HG03520 (cell line): ENCODE data around the gene ZNF611.
"Not testable (repeated sequence)": the region's sequence is repeated elsewhere in the genome, so short reads cannot be mapped to it uniquely, and the experiment has no call there.

Experiments used
- ATAC-seq: cut with Tn5 transposase; IDR thresholded peaks from one replicate; pipeline ENCODE4 v1.9.1; 2021; ENCODE audit warnings: mild to moderate bottlenecking, moderate library complexity; ENCODE audit not compliant: unreplicated experiment

ZNF611 gene

GRCh38 chr19:52720541-52720940, 14.3 kb downstream of the ZNF611 start:
- ATAC-seq, result not testable (repeated sequence)

- ATAC-seq, result no peak
Measured at GRCh38 chr19:52716522-52716921, 18.3 kb downstream of the ZNF611 start.

DNA sequence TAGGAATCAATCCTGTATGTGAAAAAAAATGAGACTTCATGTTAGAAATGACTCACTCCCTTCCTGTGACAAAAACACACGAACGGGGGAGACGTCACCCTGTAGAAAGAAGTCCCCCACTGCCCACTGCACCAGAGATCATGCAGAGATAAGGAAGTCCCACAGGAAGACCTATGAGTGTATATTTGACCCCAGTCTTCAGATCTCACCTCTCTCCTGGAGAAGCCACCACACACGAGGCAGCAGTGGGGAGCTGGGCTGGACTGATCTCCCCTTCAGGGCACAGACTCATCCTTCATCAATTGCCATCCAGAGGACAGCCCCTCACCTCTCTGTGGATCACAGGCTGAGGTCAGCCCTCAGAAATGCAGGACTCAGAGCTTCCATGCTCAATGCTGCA, 18.9 kb downstream of the ZNF611 start:
- ATAC-seq, result not testable (repeated sequence)

- not testable (repeated sequence) for ATAC-seq
Measured at GRCh38 chr19:52715330-52715729, 19.5 kb downstream of the ZNF611 start.

GRCh38 chr19:52713051-52713450, 21.8 kb downstream of the ZNF611 start:
- not testable (repeated sequence) for ATAC-seq

DNA sequence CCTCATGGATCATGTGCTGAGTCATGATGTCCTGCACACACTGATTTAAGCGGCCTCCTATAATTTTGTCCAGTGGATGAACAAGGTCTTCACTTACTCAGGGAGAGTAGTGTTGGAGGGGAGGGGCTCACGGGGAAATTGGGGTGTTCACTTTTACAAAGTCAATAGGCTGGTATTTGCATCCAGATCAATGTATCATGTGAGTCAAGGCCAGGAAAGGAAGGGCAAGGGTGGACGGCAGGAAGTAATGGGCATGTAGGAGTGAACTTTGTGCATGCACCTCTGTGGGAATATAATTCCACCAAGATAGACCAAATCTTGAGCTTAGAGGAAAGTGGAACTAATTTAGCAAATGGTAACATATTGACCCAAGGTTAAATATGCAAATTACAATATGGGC, 23.2 kb downstream of the ZNF611 start:
- ATAC-seq, result not testable (repeated sequence)

GRCh38 chr19:52710538-52710937, 24.3 kb downstream of the ZNF611 start:
- no peak for ATAC-seq

DNA sequence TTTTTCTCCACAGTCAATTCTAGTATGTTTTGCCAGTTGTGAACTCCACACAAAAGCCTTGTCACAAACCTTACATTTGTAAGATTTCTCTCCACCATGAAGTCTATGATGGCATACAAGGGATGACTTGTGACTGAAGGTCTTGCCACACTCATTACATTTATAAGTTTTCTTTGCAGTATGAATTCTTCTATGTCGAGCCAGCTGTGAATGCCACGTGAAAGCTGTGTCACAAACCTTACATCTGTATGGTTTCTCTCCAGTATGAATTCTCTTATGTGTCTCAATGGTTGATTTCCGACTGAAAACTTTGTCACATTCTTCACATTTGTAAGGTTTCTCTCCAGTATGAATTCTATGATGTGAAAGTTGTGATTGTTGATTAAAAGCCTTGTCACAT, 29.2 kb downstream of the ZNF611 start:
- ATAC-seq, result not testable (repeated sequence)

DNA sequence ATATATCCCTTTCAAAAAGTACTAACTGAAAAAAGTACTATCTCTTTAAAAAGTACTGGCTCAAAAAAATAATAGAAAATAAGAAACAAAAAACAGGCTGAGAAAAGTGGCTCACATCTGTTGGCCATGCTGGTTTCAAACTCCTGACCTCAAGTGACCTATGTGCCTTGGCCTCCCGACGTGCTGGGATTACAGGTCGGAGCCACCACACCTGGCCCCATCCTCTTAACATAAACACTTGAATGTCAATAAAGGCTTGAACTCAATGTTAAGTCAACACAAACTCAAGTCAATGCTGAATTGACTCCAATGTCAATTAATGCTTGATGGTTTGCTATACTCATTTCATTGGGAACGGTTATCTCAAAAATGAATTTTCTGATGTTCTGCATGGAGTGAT, 30.9 kb downstream of the ZNF611 start:
- ATAC-seq, result no peak

DNA sequence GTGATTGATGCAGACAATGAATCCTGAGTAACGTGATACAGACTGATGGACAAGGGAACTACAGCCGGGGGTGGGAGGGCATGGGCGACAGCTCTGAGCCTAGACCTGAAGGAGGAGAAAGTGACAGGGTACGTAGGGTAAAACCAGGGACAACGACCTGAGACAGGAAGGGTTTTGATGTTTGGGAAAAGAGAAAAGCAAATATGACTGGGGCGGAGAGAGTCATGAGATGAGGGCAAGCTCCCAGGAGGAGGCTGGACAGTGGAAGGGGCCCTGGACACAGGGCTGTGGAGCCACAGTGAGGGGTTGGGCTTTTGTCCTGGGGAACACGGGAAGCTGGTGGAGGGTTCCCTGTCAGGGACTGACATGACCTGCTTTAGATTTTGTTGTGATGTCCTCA, 34.2 kb downstream of the ZNF611 start:
- no peak for ATAC-seq

- ATAC-seq, result not testable (repeated sequence)
Measured at GRCh38 chr19:52699555-52699954, 35.3 kb downstream of the ZNF611 start.

DNA sequence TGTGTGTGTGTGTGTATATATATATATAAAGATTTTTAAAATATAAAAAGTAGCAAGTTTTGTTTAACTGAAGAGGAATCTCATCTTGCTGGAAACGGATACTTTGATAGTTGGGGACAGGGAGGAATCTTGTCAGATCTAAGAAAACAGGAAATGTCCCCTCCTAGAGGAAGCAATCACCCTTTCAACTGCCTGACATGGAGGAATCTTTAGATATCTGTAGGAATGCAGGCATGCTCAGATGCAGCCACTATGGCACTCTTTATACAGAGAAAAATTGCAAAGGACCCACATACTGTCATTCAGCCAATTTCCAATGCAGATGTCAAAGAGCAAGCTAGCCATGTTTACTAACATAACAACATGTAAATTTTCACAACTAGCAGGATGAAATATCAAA, 38.8 kb downstream of the ZNF611 start:
- ATAC-seq, result no peak

DNA sequence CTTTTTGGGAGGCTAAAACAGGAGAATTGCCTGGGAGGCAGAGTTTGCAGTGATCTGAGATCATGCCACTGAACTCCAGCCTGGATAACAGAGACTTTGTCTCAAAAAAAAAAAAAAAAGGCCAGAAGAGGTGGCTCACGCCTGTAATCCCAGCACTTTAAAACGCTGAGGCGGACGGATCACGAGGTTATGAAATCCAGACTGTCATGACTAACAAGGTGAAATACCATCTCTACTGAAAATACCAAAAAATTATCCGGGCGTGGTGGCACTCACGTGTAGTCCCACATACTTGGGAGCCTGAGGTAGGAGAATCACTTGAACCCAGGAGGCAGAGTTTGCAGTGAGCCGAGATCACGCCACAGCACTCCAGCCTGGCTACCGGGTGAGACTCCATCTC, 39.9 kb downstream of the ZNF611 start:
- no peak for ATAC-seq

GRCh38 chr19:52694281-52694680, 40.6 kb downstream of the ZNF611 start:
- ATAC-seq, result not testable (repeated sequence)

- no peak for ATAC-seq
Measured at GRCh38 chr19:52692431-52693008, 42.3 kb downstream of the ZNF611 start.

DNA sequence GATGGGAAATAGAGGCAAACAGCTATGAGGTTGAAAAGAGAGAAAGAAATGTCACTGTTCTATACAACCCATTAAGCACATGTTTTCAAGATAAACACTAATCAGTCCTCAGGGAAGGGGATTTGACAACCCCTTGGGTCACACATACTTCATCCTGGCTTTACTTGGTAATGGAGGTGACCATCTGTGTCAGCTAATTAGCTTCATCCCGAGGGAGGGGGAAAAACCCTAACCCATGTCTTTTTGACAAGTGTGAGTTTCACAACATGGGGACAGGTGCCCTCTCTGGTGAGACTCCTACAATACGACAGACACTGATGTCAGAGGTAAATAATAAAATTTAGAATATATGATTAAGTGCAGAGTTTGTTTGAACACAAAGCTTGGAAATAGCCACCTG, 43.1 kb downstream of the ZNF611 start:
- no peak for ATAC-seq

GRCh38 chr19:52691215-52691610, 43.6 kb downstream of the ZNF611 start:
- ATAC-seq, result no peak

DNA sequence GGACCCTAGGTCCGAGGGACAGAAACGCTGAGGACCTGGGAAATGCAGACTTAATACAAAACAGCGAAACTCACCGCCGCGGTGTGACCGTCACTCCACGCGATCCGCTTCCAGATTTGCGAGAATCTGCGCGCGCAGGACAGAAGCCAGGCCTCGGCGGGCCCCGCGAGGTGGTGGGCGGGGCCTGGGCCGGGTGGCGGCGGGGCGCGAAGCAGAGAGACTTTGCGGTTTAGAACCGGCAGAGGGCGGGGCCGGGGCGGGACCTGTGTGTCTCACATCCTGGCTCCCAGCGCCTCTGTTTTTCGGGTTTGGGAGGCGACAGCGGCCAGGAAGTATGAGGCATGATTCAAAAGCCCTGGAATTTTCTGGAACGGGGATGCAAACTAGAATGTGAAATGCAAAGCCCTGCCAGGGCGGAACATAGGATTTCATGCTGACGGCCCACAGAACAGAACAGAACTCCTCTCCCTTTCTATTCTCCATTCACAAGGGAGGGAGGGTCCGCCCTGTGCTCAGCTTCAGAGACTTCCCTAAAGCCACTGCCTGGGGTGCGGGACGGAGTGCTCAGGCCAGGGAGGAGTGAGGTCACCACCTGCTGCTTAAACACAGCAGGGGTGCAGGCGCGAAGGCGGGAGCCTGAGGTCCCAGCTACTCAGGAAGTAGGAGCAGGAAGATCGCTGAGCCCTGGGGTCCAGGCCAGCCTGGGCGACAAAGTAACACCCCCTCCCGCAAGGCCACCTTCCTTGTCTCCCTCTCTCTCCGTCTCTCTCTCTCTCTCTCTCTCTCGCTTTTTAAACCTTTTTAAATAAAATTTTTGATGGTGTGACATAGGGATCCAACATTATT, 44.3 kb downstream of the ZNF611 start:
- ATAC-seq, result peak; percentile 86

GRCh38 chr19:52689843-52690368, 44.9 kb downstream of the ZNF611 start:
- ATAC-seq, result peak; percentile 17

- ATAC-seq, result not testable (repeated sequence)
Measured at GRCh38 chr19:52688925-52689796, 45.7 kb downstream of the ZNF611 start.

DNA sequence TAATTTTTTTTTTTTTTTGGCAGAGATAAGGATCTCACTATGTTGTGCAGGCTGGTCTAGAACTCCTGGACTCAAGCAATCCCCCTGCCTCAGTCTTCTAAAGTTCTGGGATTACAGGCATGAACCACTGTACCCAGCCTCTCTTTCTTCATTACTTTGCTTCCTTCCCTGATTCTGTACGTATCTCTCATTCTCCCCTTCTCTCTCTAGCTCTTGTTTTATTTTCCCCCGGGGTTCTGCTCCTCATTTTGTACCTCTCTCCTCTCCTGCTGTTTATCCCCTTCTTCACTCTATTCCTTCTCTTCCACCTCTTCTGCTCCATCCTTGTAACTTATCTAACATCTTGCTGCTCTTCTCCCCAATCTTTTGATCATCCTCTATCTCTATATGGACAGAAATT, 46.5 kb downstream of the ZNF611 start:
- no peak for ATAC-seq
